Immature natural killer cell (primary cell): ENCODE data around the gene MYH9. TPM values are rescaled to one million over a fixed set of nuclear protein-coding genes. Genes with fewer than 3 reads are reported as not detected.
"Not testable (repeated sequence)": the region's sequence is repeated elsewhere in the genome, so short reads cannot be mapped to it uniquely, and the experiment has no call there.

ENCODE experiments used
- DNase-seq, 3 donors: peaks; one replicate each; pipeline ENCODE4 v3.0.0; 2022; ENCODE audit warnings: mixed read lengths in 1 of 3
- H3K27ac Mint-ChIP-seq, 6 donors: one replicate each; pipeline ENCODE4 v1.8.0; 2020; ENCODE audit warnings: mixed read lengths in 6 of 6, mild to moderate bottlenecking in 5 of 6, inconsistent platforms in 4 of 6, moderate library complexity in 3 of 6
- H3K27me3 Mint-ChIP-seq, 3 donors: one replicate each; pipeline ENCODE4 v1.8.0; 2020 to 2021; ENCODE audit warnings: low read depth in 3 of 3, mild to moderate bottlenecking in 3 of 3, mixed read lengths in 3 of 3, moderate library complexity in 3 of 3, inconsistent platforms in 1 of 3
- H3K36me3 Mint-ChIP-seq, 3 donors: one replicate each; pipeline ENCODE4 v1.8.0; 2020; ENCODE audit warnings: mixed read lengths in 3 of 3, inconsistent platforms in 2 of 3, mild to moderate bottlenecking in 2 of 3
- H3K4me1 Mint-ChIP-seq, 2 donors: one replicate each; pipeline ENCODE4 v1.8.0; 2020; ENCODE audit warnings: inconsistent platforms in 2 of 2, mild to moderate bottlenecking in 2 of 2, mixed read lengths in 2 of 2, moderate library complexity in 1 of 2
- H3K4me3 Mint-ChIP-seq, 5 donors: one replicate each; pipeline ENCODE4 v1.8.0; 2020; ENCODE audit warnings: mild to moderate bottlenecking in 5 of 5, mixed read lengths in 5 of 5, inconsistent platforms in 3 of 5, moderate library complexity in 3 of 5
- H3K9me3 Mint-ChIP-seq, 6 donors: one replicate each; pipeline ENCODE4 v1.8.0; 2020; ENCODE audit warnings: mild to moderate bottlenecking in 6 of 6, mixed read lengths in 6 of 6, inconsistent platforms in 4 of 6, moderate library complexity in 3 of 6
- polyA plus RNA-seq, 3 donors: library from polyadenylated mRNA; unstranded; fragments of 300-500 nt; fragmentation: Illumina TruSeq; gene quantifications; one replicate each; pipeline ENCODE4 v1.2.3, GENCODE V29; 2021

MYH9 gene
- polyA plus RNA-seq, 3 donors from 2014 or later = 8.7 to 355 (median 40.2) TPM

DNA sequence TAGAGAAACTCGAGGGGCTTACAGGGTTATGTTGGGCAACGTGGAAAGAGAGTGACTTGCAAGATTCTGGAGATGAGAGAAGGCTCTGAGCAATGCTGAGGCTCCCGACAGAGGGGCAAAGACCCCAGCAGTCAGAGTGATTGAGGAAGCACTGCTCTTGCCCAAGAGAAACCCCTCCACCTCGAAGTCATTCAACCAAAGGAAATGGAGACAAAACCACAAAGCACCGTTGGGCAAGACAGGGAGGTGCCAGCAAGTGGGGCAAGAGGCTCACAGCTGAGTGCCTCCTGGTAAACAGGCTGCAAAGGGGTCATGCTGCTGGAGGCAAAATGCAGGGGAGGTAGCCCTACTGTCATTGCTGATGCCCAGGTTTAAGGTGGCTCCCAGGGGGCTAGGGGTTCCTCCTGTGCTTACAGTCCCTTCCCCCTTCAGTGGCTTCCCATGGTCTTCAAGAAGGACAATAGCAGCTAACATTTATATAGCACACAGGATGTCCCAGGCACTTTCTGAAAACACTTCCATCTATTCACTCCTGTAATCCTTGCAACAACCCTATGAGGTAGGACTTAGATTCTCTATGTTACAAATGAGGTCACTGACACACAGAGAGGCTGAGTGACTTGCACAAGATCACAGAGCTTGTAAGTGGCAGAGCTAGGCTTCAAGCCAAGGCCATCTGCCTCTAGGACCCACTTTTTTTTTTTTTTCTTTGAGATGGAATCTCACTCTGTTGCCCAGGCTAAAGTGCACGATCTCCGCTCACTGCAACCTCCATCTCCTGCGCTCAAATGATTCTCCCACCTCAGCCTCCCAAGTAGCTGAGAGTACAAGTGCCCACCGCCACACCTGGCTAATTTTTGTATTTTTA, 18.1 kb upstream of the MYH9 start:
- H3K27ac Mint-ChIP-seq = peak overlapping the region; percentile 89 to 97 (median 93)
- no peaks in the 10 kb centered on the region for H3K9me3 Mint-ChIP-seq
- H3K4me1 Mint-ChIP-seq = peaks cover 53 to 61% of the 10 kb centered on the region in 2 donors
- DNase-seq = peak; percentile 74 to 83 (median 75)
- peaks cover 0 to 6% (median 3%) of the 10 kb centered on the region in 3 donors for H3K27me3 Mint-ChIP-seq
- H3K4me3 Mint-ChIP-seq = peak overlapping the region; percentile 48 to 77 (median 53)
- no peaks in the 10 kb centered on the region for H3K36me3 Mint-ChIP-seq

DNA sequence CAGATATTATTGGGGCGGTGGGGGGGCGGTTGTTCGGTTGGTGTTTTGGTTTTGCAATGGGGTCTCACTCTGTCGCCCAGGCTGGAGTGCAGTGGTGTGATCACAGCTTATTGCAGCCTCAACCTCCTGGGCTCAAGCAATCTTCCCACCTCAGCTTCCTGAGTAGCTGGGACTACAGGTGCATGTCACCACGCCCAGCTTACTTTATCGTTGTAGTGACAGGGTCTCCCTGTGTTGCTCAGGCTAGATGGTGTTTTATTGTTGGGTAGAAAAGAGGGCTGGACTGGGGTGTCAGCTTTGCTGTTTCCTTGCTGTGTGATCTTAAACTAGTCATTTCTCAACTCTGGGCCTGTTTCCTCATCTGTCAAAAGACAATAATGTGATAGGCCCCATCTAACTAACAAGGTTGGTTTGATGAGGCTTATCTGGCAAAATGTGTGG, 17.5 kb upstream of the MYH9 start:
- peaks cover 0 to 6% (median 3%) of the 10 kb centered on the region in 3 donors for H3K27me3 Mint-ChIP-seq
- peak overlapping the region; percentile 48 to 77 (median 53) for H3K4me3 Mint-ChIP-seq
- H3K27ac Mint-ChIP-seq = peak overlapping the region; percentile 89 to 97 (median 93)
- no peaks in the 10 kb centered on the region for H3K9me3 Mint-ChIP-seq
- peak in 1 of 3 donors; percentile 44 for DNase-seq
- H3K36me3 Mint-ChIP-seq = no peaks in the 10 kb centered on the region
- peaks cover 46 to 54% of the 10 kb centered on the region in 2 donors for H3K4me1 Mint-ChIP-seq

DNA sequence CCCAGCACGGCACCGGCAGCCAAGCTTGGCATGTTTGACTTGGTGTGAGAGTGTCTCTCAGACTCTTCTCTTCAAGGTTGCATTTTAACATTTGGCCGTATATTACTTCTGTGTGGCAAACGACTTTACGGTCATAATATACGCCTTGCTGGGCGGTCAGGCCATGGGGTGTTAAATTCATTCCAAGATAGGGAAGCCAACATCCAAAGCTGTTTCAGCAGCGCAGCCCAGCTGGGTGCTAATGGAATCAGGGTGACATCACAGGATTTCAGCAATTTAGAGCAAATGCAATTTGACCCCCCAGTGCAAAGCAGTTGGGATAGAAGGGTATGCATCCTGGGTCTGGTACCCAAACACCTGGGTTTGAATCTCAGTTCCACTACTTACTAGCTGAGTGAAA, 16.7 kb upstream of the MYH9 start:
- Mint-ChIP-seq H3K4me3 (peak overlapping the region in 3 of 5 donors; percentile 49 to 68 (median 53)), H3K4me1 (peaks cover 44 to 51% of the 10 kb centered on the region in 2 donors), H3K9me3 (no peaks in the 10 kb centered on the region), H3K27ac (peak overlapping the region; percentile 89 to 97 (median 93)), H3K27me3 (peaks cover 0 to 3% (median 3%) of the 10 kb centered on the region in 3 donors), H3K36me3 (no peaks in the 10 kb centered on the region)
- no peak for DNase-seq

DNA sequence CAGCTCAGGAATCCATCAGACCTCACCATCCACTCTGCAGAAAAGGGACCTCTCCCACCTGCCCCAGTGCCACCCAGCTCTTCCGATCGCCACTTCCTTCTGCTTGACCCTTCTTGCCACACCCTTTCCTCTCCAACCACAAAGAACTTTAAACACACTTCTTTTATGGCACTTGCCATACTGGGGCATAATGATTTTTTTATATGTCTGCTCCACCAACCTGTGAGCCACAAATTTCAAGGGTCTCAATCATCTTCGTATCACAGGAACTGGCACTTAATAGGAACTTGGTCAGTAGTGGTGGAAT, 11.7 kb upstream of the MYH9 start:
- H3K4me1 Mint-ChIP-seq = peaks cover 22 to 24% of the 10 kb centered on the region in 2 donors
- no peaks in the 10 kb centered on the region for H3K36me3 Mint-ChIP-seq
- H3K4me3 Mint-ChIP-seq = peak overlapping the region; percentile 17 to 76 (median 31)
- no peak for DNase-seq
- no peaks in the 10 kb centered on the region for H3K27me3 Mint-ChIP-seq
- peak overlapping the region; percentile 17 to 87 (median 63) for H3K27ac Mint-ChIP-seq
- H3K9me3 Mint-ChIP-seq = no peaks in the 10 kb centered on the region

DNA sequence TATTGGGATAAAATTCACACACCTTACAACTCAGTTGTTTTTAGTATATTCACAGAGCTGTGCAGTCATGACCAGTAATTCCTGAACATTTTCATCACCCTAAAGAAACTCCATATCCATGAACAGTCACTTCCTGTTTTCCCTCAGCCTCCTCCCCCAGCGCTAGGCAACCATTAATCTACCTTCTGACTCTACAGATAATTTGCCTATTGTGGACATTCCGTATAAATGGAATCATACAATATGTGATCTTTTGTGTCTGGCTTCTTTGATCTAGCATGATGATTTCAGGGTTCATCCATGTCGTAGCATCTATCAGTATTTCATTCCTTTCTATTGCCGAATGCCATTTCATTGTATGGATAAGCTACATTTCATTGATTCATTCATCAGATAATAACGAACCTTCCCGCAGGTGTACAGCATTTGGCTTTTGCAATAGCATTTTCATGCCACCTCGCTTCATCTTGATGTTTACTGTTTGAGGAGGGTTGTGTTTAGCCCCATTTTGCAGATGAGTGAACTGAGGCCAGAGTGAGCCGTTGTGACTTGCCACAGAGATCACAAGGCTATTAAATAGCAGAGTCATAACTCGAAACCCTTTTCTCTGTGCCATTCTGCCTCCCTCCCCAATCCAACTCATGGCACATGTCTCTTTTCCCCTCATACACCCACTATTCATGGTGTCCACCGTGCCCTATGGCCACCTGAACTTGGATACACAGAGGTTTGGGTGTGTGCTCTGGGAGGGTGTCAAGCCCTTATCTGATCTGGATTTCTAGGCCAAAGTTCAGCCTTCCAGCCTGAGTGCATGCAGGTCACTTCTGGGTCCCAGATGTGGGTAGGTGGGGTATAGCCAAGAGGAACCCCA, 11.1 kb upstream of the MYH9 start:
- no peak for DNase-seq
- Mint-ChIP-seq H3K36me3 (no peaks in the 10 kb centered on the region), H3K4me3 (peak overlapping the region; percentile 17 to 76 (median 31)), H3K9me3 (no peaks in the 10 kb centered on the region), H3K4me1 (peaks cover 18 to 20% of the 10 kb centered on the region in 2 donors), H3K27me3 (no peaks in the 10 kb centered on the region), H3K27ac (peak overlapping the region; percentile 14 to 87 (median 63))

DNA sequence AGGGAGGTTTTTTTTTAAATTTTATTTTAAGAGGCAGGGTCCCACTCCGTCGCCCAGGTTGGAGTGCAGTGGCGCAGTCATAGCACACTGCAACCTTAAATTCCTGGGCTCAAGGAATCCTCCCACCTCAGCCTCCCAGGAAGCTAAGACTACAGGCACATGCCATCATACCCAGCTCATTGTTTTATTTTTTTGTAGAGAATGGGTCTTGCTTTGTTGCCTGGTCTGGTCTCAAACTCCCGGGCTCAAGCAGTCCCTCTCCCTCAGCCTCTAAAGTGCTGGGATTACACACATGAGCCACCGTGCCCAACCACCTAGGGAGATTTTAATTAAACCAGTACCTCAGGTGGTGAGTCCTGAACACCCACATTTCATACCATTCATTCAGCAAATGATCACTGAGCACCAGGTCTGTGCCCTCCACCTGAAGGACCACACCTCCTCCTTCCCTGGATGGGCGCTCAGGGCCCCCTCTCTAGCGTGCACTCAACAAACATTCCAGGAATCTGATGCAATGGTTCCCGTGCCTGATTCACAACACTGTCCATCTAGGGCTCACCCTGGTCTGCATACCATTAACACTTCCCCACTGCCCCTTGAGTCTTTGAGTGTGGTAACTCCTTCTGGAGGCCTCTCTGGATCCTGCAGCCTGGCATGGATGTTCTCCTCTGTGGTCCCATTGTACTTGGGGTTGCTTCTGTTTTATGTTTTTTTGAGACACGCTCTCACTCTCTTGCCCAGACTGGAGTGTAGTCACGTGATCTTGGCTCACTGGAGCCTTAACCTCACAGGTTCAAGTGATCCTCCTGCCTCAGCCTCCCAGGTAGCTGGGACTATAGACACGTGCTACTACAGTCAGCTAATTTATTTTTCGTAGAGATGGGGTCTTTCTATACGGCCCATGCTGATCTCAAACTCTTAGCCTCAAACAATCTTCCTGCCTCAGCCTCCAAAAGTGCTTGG, 9.6 kb upstream of the MYH9 start:
- Mint-ChIP-seq H3K27ac (peak overlapping the region in 2 of 6 donors; percentile 10 to 57), H3K4me1 (peaks cover 15 to 16% of the 10 kb centered on the region in 2 donors), H3K4me3 (no peak overlapping the region)

DNA sequence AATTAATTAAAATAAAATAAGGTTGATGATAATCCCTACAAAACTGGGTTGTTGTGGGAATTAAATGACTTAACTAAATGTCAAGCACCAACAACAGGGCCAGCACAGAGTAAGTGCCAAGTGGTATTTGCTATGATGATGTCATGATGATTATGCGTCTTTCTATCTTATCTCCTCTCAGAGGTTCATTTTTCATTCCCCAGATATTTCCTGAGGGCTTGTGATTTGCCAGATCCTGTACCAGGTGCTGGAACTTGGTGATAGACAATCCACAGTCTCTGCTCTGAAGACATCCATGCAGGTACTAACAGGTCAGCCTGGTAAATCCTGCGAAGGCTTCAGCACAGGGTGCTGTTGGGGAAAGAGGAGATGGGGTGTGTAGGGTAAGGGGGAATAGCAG, 8.1 kb upstream of the MYH9 start:
- peaks cover 15 to 16% of the 10 kb centered on the region in 2 donors for H3K4me1 Mint-ChIP-seq
- DNase-seq = no peak
- peak overlapping the region in 2 of 6 donors; percentile 5 to 43 for H3K27ac Mint-ChIP-seq
- no peak overlapping the region for H3K4me3 Mint-ChIP-seq
- no peaks in the 10 kb centered on the region for H3K36me3 Mint-ChIP-seq
- no peaks in the 10 kb centered on the region for H3K9me3 Mint-ChIP-seq
- no peaks in the 10 kb centered on the region for H3K27me3 Mint-ChIP-seq

More for the DNA sequence above, 9.6 kb upstream of the MYH9 start:
- Mint-ChIP-seq H3K36me3 (no peaks in the 10 kb centered on the region), H3K9me3 (no peaks in the 10 kb centered on the region), H3K27me3 (no peaks in the 10 kb centered on the region)
- DNase-seq = no peak

DNA sequence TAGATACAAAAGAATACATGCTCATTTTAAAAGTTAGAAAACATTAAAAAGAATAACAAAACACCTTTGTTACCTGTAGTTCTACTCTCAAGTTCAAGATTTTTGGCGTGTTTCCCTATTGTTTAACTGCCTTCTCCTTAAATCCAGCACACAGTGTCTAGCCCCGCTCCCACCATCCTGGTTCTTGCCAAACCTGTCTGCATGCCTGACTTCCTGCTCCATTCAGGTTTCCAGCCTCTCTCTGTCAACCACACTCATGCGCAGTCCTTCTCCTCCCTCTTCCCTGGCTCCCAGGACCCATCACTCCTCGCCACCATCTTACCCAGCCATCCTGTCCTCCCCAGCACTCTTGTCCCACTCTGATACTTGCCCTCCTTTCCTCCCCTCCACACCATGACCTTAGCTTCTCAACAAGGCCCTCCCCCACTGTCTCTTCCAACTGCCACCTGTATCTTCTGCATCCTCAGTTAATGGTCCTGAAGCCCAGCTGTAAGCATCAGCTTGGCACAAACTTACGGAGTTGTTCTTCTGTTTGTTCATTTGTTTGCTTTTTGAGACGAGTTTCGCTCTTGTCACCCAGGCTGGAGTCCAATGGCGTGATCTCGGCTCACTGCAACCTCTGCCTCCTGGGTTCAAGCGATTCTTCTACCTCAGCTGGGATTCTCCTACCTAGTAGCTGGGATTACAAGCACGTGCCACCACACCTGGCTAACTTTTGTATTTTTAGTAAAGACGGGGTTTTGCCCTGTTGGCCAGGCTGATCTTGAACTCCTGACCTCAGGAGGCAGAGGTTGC, 7.5 kb upstream of the MYH9 start:
- DNase-seq = no peak
- Mint-ChIP-seq H3K27ac (peak overlapping the region in 1 of 6 donors; percentile 1), H3K4me3 (no peak overlapping the region), H3K36me3 (no peaks in the 10 kb centered on the region), H3K27me3 (no peaks in the 10 kb centered on the region), H3K4me1 (peaks cover 15 to 16% of the 10 kb centered on the region in 2 donors), H3K9me3 (no peaks in the 10 kb centered on the region)

DNA sequence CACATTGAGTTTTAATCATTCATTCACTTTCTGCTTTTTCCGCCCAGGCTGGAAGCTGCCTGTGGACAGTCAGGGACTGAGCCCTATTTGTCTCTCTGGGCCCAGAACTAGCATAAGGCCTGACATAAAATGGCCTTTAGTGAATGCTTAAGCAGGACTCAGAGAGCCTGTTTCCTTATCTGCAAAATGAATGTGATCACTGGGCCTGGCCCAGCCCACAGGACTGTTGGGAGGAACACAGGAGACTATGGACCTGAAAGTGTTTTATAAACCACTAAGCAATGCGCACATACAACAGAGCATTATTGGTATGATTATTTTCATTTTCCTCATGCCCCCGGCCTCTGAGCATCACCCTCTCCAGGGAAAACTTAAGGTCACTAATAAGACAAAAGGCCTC, 3.9 kb upstream of the MYH9 start:
- no peak overlapping the region for H3K27ac Mint-ChIP-seq
- H3K27me3 Mint-ChIP-seq = peaks cover 0 to 4% (median 1%) of the 10 kb centered on the region in 3 donors
- no peaks in the 10 kb centered on the region for H3K36me3 Mint-ChIP-seq
- H3K9me3 Mint-ChIP-seq = no peaks in the 10 kb centered on the region
- H3K4me3 Mint-ChIP-seq = no peak overlapping the region
- peaks cover 8 to 12% of the 10 kb centered on the region in 2 donors for H3K4me1 Mint-ChIP-seq
- DNase-seq = no peak

DNA sequence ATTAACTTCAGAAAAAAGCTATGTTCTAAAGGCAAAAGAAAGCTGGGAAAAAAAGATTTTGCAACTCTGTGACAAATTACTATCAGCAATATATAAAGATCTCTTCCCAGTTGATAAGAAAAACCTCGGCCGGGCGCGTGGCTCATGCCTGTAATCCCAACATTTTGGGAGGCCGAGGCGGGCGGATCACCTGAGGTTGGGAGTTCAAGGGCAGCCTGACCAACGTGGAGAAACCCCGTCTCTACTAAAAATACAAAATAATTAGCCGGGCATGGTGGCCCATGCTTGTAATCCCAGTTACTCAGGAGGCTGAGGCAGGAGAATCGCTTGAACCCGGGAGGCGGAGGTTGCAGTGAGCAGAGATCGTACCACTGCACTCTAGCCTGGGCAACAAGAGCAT, 1.4 kb upstream of the MYH9 start:
- DNase-seq, H3K27me3 Mint-ChIP-seq, H3K36me3 Mint-ChIP-seq, H3K9me3 Mint-ChIP-seq: not testable (repeated sequence)
- Mint-ChIP-seq H3K4me3 (peak overlapping the region; percentile 84 to 96 (median 87)), H3K27ac (peak overlapping the region in 4 of 6 donors; percentile 10 to 87 (median 80)), H3K4me1 (peaks cover 28 to 32% of the 10 kb centered on the region in 2 donors)

DNA sequence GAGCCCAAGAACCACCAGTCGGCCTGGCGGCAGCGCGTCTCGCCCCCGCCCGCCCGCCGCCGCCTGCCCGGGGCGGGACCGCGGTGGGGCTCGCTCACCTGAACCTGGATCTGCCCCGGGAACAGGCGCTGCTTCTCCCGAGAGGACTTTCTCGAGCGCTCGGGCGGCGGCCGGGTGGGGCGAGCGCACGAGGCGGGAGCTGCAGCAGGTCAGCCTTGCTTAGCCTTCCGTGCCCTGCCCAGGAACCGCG, 133 bp downstream of the MYH9 start:
- Mint-ChIP-seq H3K4me1 (peaks cover 43 to 47% of the 10 kb centered on the region in 2 donors), H3K9me3 (no peaks in the 10 kb centered on the region), H3K36me3 (peaks cover 5 to 6% (median 6%) of the 10 kb centered on the region in 3 donors), H3K27ac (peak overlapping the region in 2 of 6 donors; percentile 75 to 87), H3K4me3 (peak overlapping the region; percentile 84 to 96 (median 87)), H3K27me3 (peaks cover 11 to 21% (median 17%) of the 10 kb centered on the region in 3 donors)
- no peak for DNase-seq

DNA sequence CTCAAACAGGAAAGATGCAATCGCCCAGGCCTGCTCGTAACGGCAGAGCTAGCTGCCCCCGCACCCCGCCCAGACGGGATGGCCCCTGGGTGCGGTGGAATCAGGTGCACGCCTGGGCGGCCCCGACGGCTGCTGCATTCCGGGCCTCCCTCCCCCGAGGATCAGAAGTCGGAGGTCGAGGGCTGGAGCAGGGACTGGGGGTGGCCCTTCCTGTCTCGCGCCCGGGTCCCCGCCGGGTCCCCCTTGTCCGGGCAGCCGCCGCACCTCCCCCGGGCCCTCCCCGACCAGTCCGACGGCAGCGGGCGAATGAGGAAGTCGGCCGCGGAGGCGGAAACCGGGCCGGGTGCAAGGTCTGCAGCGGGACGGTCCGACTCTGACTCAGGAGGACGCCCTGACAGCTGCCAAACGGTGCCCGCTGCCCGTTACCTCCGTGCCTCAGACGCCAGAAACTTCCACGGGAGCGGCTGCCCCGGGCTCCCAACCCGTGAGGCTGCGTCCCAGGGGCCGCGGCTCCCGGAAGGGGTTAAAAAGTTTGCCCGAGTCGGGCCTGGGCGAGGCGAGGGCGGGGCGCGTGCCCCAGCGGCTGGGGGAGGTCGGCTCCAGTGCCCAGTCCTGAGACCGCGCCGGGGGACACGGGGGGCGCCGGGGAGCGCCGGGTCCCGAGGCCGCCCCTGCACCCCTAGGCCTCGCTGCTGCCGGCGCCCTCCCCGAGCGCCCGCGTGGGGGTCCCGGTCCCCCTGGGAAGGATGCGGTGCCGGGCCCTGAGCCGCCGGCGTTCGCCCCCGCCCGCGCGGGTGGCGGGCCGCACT, 663 bp downstream of the MYH9 start:
- Mint-ChIP-seq H3K4me3 (peak overlapping the region; percentile 87 to 96 (median 94)), H3K27ac (peak overlapping the region; percentile 93 to 99 (median 96)), H3K27me3 (peaks cover 11 to 21% (median 17%) of the 10 kb centered on the region in 3 donors), H3K36me3 (peaks cover 5 to 6% (median 6%) of the 10 kb centered on the region in 3 donors), H3K4me1 (peaks cover 46 to 47% of the 10 kb centered on the region in 2 donors), H3K9me3 (no peaks in the 10 kb centered on the region)
- DNase-seq = peak; percentile 71 to 72 (median 71)
